Esophagus muscularis mucosa (tissue), 3 donors: ENCODE data around the gene PCNX1.

ENCODE experiments used
- POLR2A ChIP-seq: fragments of 450-650 bp; IDR thresholded peaks from one replicate; pipeline ENCODE4 v1.6.1; 2017; ENCODE audit warnings: antibody characterized with exemption, moderate library complexity, mild to moderate bottlenecking, low read depth
- POLR2AphosphoS5 ChIP-seq, 2 donors: sonication (generic); formaldehyde crosslinking; IDR thresholded peaks; one replicate each; pipeline ENCODE4 v1.6.1; 2017; ENCODE audit warnings: antibody characterized with exemption in 2 of 2
- TF ChIP-seq, protein P1 (sequence below), 3 experiments: fragments of 200-600 bp in 2 of 3; fragments of 450-650 bp in 1 of 3; sonication (generic) in 2 of 3; IDR thresholded peaks; one replicate each; pipeline ENCODE4 v1.5.1; 2017 to 2019; ENCODE audit warnings: antibody characterized with exemption in 3 of 3, mild to moderate bottlenecking in 2 of 3, moderate library complexity in 1 of 3

DNA sequence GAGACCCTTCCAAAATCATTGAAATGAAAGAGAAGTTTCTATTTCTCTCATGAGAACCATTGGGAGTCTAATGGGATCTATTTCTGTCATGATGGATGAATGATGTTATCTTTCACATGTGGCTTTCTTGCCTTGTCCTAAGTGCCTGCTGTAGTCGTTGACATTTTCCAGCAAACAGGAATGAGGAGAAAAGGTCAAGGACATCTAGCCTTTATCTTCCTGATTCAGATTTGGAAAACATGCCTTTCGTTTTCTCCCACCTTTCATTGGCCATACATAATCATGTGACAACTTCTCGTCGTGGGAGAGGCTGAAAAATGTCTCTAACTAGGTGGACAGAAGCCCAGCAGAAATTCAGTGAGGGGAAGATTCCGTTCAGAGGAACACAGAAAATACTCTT, 94.5 kb downstream of the PCNX1 start:
- TF ChIP-seq, protein P1, sequence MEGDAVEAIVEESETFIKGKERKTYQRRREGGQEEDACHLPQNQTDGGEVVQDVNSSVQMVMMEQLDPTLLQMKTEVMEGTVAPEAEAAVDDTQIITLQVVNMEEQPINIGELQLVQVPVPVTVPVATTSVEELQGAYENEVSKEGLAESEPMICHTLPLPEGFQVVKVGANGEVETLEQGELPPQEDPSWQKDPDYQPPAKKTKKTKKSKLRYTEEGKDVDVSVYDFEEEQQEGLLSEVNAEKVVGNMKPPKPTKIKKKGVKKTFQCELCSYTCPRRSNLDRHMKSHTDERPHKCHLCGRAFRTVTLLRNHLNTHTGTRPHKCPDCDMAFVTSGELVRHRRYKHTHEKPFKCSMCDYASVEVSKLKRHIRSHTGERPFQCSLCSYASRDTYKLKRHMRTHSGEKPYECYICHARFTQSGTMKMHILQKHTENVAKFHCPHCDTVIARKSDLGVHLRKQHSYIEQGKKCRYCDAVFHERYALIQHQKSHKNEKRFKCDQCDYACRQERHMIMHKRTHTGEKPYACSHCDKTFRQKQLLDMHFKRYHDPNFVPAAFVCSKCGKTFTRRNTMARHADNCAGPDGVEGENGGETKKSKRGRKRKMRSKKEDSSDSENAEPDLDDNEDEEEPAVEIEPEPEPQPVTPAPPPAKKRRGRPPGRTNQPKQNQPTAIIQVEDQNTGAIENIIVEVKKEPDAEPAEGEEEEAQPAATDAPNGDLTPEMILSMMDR (IDR thresholded peaks at IDR 0.05) = no peak
- no peak for TF ChIP-seq POLR2A
- no peak for TF ChIP-seq POLR2AphosphoS5 (IDR thresholded peaks at IDR 0.05)
